ENCODE measurements around the gene TSHZ3. TPM values are rescaled to one million over a fixed set of nuclear protein-coding genes. Genes with fewer than 3 reads are reported as not detected.

Gene TSHZ3
- total RNA-seq, 1 donor = 7.6 TPM

- Histone ChIP-seq H3K27ac (ENCODE audit: low read depth, low read length) (no peak overlapping the region), H3K4me3 (ENCODE audit: insufficient read depth, low read length) (no peak overlapping the region), H2AFZ (ENCODE audit: low read length) (no peak overlapping the region), H3K27me3 (ENCODE audit: insufficient read depth, low read length) (no peaks in the 10 kb centered on the region), H3K36me3 (ENCODE audit: insufficient read depth, low read length) (peaks cover 3% of the 10 kb centered on the region), H3K9me3 (ENCODE audit: low read depth, low read length) (no peaks in the 10 kb centered on the region), H3K79me2 (ENCODE audit: insufficient read depth, low read length) (peaks cover 83% of the 10 kb centered on the region), H3K4me1 (ENCODE audit: insufficient read depth, low read length) (peaks cover 8% of the 10 kb centered on the region), H4K20me1 (ENCODE audit: insufficient read depth, low read length) (peaks cover 47% of the 10 kb centered on the region), H3K4me2 (ENCODE audit: insufficient read depth, low read length) (peak overlapping the region; percentile 76)
- DNase-seq (ENCODE audit: insufficient read length, low spot score, missing footprints) = no peak
- TF ChIP-seq CTCF (IDR thresholded peaks at IDR 0.05; ENCODE audit: extremely low read depth, low read depth, low read length) = no peak
Observed at GRCh38 chr19:31286491-31286890, 62.7 kb downstream of the TSHZ3 start.

GRCh38 chr19:31285744-31286143 is 63.5 kb downstream of the TSHZ3 start:
- H3K4me2 ChIP-seq (ENCODE audit: insufficient read depth, low read length) = peak overlapping the region; percentile 76
- peak overlapping the region; percentile 47 for H3K4me3 ChIP-seq (ENCODE audit: insufficient read depth, low read length)
- H3K27ac ChIP-seq (ENCODE audit: low read depth, low read length) = peak overlapping the region; percentile 61
- no peak for DNase-seq (ENCODE audit: insufficient read length, low spot score, missing footprints)
- H3K4me1 ChIP-seq (ENCODE audit: insufficient read depth, low read length) = peaks cover 8% of the 10 kb centered on the region
- no peaks in the 10 kb centered on the region for H3K9me3 ChIP-seq (ENCODE audit: low read depth, low read length)
- H3K36me3 ChIP-seq (ENCODE audit: insufficient read depth, low read length) = peaks cover 3% of the 10 kb centered on the region
- peaks cover 85% of the 10 kb centered on the region for H3K79me2 ChIP-seq (ENCODE audit: insufficient read depth, low read length)
- peak overlapping the region; percentile 47 for H2AFZ ChIP-seq (ENCODE audit: low read length)
- TF ChIP-seq CTCF (IDR thresholded peaks at IDR 0.05; ENCODE audit: extremely low read depth, low read depth, low read length) = no peak
- H3K27me3 ChIP-seq (ENCODE audit: insufficient read depth, low read length) = no peaks in the 10 kb centered on the region
- peaks cover 47% of the 10 kb centered on the region for H4K20me1 ChIP-seq (ENCODE audit: insufficient read depth, low read length)

- Histone ChIP-seq H3K4me1 (ENCODE audit: insufficient read depth, low read length) (peaks cover 8% of the 10 kb centered on the region), H3K36me3 (ENCODE audit: insufficient read depth, low read length) (peaks cover 3% of the 10 kb centered on the region), H3K4me2 (ENCODE audit: insufficient read depth, low read length) (no peak overlapping the region), H3K27ac (ENCODE audit: low read depth, low read length) (no peak overlapping the region), H3K4me3 (ENCODE audit: insufficient read depth, low read length) (no peak overlapping the region), H3K79me2 (ENCODE audit: insufficient read depth, low read length) (peaks cover 79% of the 10 kb centered on the region), H3K27me3 (ENCODE audit: insufficient read depth, low read length) (no peaks in the 10 kb centered on the region), H3K9me3 (ENCODE audit: low read depth, low read length) (no peaks in the 10 kb centered on the region), H4K20me1 (ENCODE audit: insufficient read depth, low read length) (peaks cover 44% of the 10 kb centered on the region), H2AFZ (ENCODE audit: low read length) (no peak overlapping the region)
- no peak for DNase-seq (ENCODE audit: insufficient read length, low spot score, missing footprints)
- no peak for TF ChIP-seq CTCF (IDR thresholded peaks at IDR 0.05; ENCODE audit: extremely low read depth, low read depth, low read length)
Observed at GRCh38 chr19:31284621-31285020, 64.6 kb downstream of the TSHZ3 start.

GRCh38 chr19:31283701-31284100 is 65.5 kb downstream of the TSHZ3 start:
- Histone ChIP-seq H3K4me3 (ENCODE audit: insufficient read depth, low read length) (no peak overlapping the region), H3K36me3 (ENCODE audit: insufficient read depth, low read length) (peaks cover 12% of the 10 kb centered on the region), H2AFZ (ENCODE audit: low read length) (no peak overlapping the region), H3K27me3 (ENCODE audit: insufficient read depth, low read length) (no peaks in the 10 kb centered on the region), H3K27ac (ENCODE audit: low read depth, low read length) (no peak overlapping the region), H4K20me1 (ENCODE audit: insufficient read depth, low read length) (peaks cover 37% of the 10 kb centered on the region), H3K9me3 (ENCODE audit: low read depth, low read length) (no peaks in the 10 kb centered on the region), H3K79me2 (ENCODE audit: insufficient read depth, low read length) (peaks cover 73% of the 10 kb centered on the region), H3K4me2 (ENCODE audit: insufficient read depth, low read length) (no peak overlapping the region), H3K4me1 (ENCODE audit: insufficient read depth, low read length) (peaks cover 8% of the 10 kb centered on the region)
- no peak for DNase-seq (ENCODE audit: insufficient read length, low spot score, missing footprints)
- TF ChIP-seq CTCF (IDR thresholded peaks at IDR 0.05; ENCODE audit: extremely low read depth, low read depth, low read length) = no peak

All from osteoblast (primary cell).